H9 (cell line): Measurements from ENCODE around the gene MOV10L1. TPM values are rescaled to one million over a fixed set of nuclear protein-coding genes. Genes with fewer than 3 reads are reported as not detected.

Source experiments
- DNase-seq: peaks from one replicate; pipeline ENCODE4 v3.0.0-alpha.2; 2017
- H2AFZ ChIP-seq: one replicate; pipeline ENCODE4 v1.6.1; 2013; ENCODE audit warnings: mild to moderate bottlenecking, low read length, control low read depth, moderate library complexity
- H2AK5ac ChIP-seq: 2 replicates; pipeline ENCODE4 v1.6.1; 2013; ENCODE audit warnings: low read length, control low read depth, mixed read lengths; ENCODE audit not compliant: insufficient read length
- H2BK120ac ChIP-seq: one replicate; pipeline ENCODE4 v1.6.1; 2013; ENCODE audit warnings: low read depth, mild to moderate bottlenecking, low read length, control low read depth, inconsistent platforms; ENCODE audit not compliant: poor library complexity, severe bottlenecking
- H2BK12ac ChIP-seq: 2 replicates; pipeline ENCODE4 v1.6.1; 2013; ENCODE audit warnings: low read length, control low read depth, mixed read lengths, low read depth; ENCODE audit not compliant: insufficient read length
- H2BK15ac ChIP-seq: 2 replicates; pipeline ENCODE4 v1.6.1; 2013; ENCODE audit warnings: low read depth, low read length, control low read depth
- H2BK20ac ChIP-seq: one replicate; pipeline ENCODE4 v1.6.1; 2013; ENCODE audit warnings: low read depth, mild to moderate bottlenecking, low read length, control low read depth, inconsistent platforms; ENCODE audit not compliant: poor library complexity, severe bottlenecking
- H2BK5ac ChIP-seq: 2 replicates; pipeline ENCODE4 v1.6.1; 2013; ENCODE audit warnings: low read length, control low read depth, mixed read lengths; ENCODE audit not compliant: insufficient read length
- H3K14ac ChIP-seq: 2 replicates; pipeline ENCODE4 v1.6.1; 2013; ENCODE audit warnings: low read length, control low read depth; ENCODE audit not compliant: insufficient read depth
- H3K18ac ChIP-seq: 2 replicates; pipeline ENCODE4 v1.6.1; 2013; ENCODE audit warnings: low read depth, mild to moderate bottlenecking, mixed read lengths, low read length, control low read depth; ENCODE audit not compliant: insufficient read length
- H3K23ac ChIP-seq: 2 replicates; pipeline ENCODE4 v1.6.1; 2013; ENCODE audit warnings: low read length, control low read depth, mixed read lengths, low read depth; ENCODE audit not compliant: insufficient read length
- H3K23me2 ChIP-seq: 2 replicates; pipeline ENCODE4 v1.6.1; 2013; ENCODE audit warnings: low read depth, mild to moderate bottlenecking, mixed read lengths, low read length, control low read depth; ENCODE audit not compliant: insufficient read length, poor library complexity, severe bottlenecking
- H3K27ac ChIP-seq: 2 replicates; pipeline ENCODE4 v1.5.1; 2013; ENCODE audit warnings: low read length, control low read depth, mixed read lengths, low read depth; ENCODE audit not compliant: insufficient read length
- H3K27me3 ChIP-seq: 2 replicates; pipeline ENCODE4 v1.6.1; 2013; ENCODE audit warnings: low read length, control low read depth, inconsistent platforms; ENCODE audit not compliant: insufficient read depth
- H3K4ac ChIP-seq: 2 replicates; pipeline ENCODE4 v1.6.1; 2013; ENCODE audit warnings: low read depth, mild to moderate bottlenecking, control low read depth, inconsistent platforms, low read length, moderate library complexity
- H3K4me1 ChIP-seq: 2 replicates; pipeline ENCODE4 v1.6.1; 2013; ENCODE audit warnings: low read length, control low read depth, inconsistent platforms; ENCODE audit not compliant: insufficient read depth
- H3K4me2 ChIP-seq: 2 replicates; pipeline ENCODE4 v1.6.1; 2013; ENCODE audit warnings: low read length, control low read depth, mixed read lengths; ENCODE audit not compliant: insufficient read length, insufficient read depth
- H3K56ac ChIP-seq: 2 replicates; pipeline ENCODE4 v1.6.1; 2013; ENCODE audit warnings: low read depth, mild to moderate bottlenecking, mixed read lengths, low read length, control low read depth; ENCODE audit not compliant: insufficient read length
- H3K79me1 ChIP-seq: 2 replicates; pipeline ENCODE4 v1.6.1; 2013; ENCODE audit warnings: low read depth, mild to moderate bottlenecking, moderate library complexity, low read length, control low read depth, inconsistent platforms; ENCODE audit not compliant: insufficient read depth, poor library complexity, severe bottlenecking
- H3K79me2 ChIP-seq: 2 replicates; pipeline ENCODE4 v1.6.1; 2013; ENCODE audit warnings: low read length, control low read depth, inconsistent platforms; ENCODE audit not compliant: insufficient read depth
- H3K9ac ChIP-seq: 2 replicates; pipeline ENCODE4 v1.6.1; 2013; ENCODE audit warnings: low read length, control low read depth, mixed read lengths; ENCODE audit not compliant: insufficient read length; ENCODE audit errors: extremely low read depth
- H3K9me3 ChIP-seq: one replicate; pipeline ENCODE4 v1.6.1; 2013; ENCODE audit warnings: low read depth, low read length, inconsistent platforms; ENCODE audit not compliant: control insufficient read depth
- H3T11ph ChIP-seq: one replicate; pipeline ENCODE4 v1.6.1; 2013; ENCODE audit warnings: mild to moderate bottlenecking, low read length, control low read depth, inconsistent platforms
- H4K20me1 ChIP-seq: one replicate; pipeline ENCODE4 v1.6.1; 2013; ENCODE audit not compliant: control insufficient read depth, insufficient read length, insufficient read depth
- H4K5ac ChIP-seq: 2 replicates; pipeline ENCODE4 v1.6.1; 2013; ENCODE audit warnings: low read depth, mild to moderate bottlenecking, mixed read lengths, low read length, control low read depth; ENCODE audit not compliant: insufficient read length
- H4K8ac ChIP-seq: replicated peaks from 2 replicates; pipeline ENCODE4 v1.6.1; 2013; ENCODE audit warnings: low read length, control low read depth, mixed read lengths, low read depth; ENCODE audit not compliant: insufficient read length
- H4K91ac ChIP-seq: 2 replicates; pipeline ENCODE4 v1.6.1; 2013; ENCODE audit warnings: low read depth, mild to moderate bottlenecking, moderate library complexity, mixed read lengths, low read length, control low read depth; ENCODE audit not compliant: insufficient read length
- H3K27ac Mint-ChIP-seq, 3 experiments: 2 replicates in 2 of 3; 3 replicates in 1 of 3; pipeline ENCODE4 v1.8.0; 2020 to 2021; ENCODE audit warnings: mixed read lengths in 3 of 3, mild to moderate bottlenecking in 1 of 3, moderate library complexity in 1 of 3
- H3K27me3 Mint-ChIP-seq: 2 replicates; pipeline ENCODE4 v1.8.0; 2021; ENCODE audit warnings: low read depth, mild to moderate bottlenecking, moderate library complexity, mixed read lengths
- H3K36me3 Mint-ChIP-seq, 3 experiments: 2 replicates in 2 of 3; 3 replicates in 1 of 3; pipeline ENCODE4 v1.8.0; 2020 to 2021; ENCODE audit warnings: low read depth in 3 of 3, mixed read lengths in 3 of 3; ENCODE audit not compliant: insufficient read depth in 1 of 3
- H3K4me1 Mint-ChIP-seq, 2 experiments: 2 replicates each; pipeline ENCODE4 v1.8.0; 2020; ENCODE audit warnings: mixed read lengths in 2 of 2
- H3K4me3 Mint-ChIP-seq, 2 experiments: 2 replicates in 1 of 2; 3 replicates in 1 of 2; pipeline ENCODE4 v1.8.0; 2020 to 2021; ENCODE audit warnings: mild to moderate bottlenecking in 2 of 2, mixed read lengths in 2 of 2, moderate library complexity in 1 of 2
- H3K9me3 Mint-ChIP-seq, 2 experiments: 2 replicates in 1 of 2; 3 replicates in 1 of 2; pipeline ENCODE4 v1.8.0; 2020; ENCODE audit warnings: mild to moderate bottlenecking in 2 of 2, mixed read lengths in 2 of 2, moderate library complexity in 1 of 2
- CTCF ChIP-seq: fragments of 200-600 bp; sonication (generic); conservative IDR thresholded peaks from 3 replicates; pipeline ENCODE4 v1.8.0; 2021; ENCODE audit warnings: antibody characterized with exemption, mild to moderate bottlenecking
- WGBS: extraction: QIAGEN DNeasy Blood & Tissue Kit; methylation state at CpG from one replicate; pipeline ENCODE4 v1.1.7; 2013; ENCODE audit warnings: missing lambda C conversion rate, low lambda C conversion rate, mixed read lengths; ENCODE audit not compliant: insufficient read length; ENCODE audit errors: extremely low coverage; 5-methylcytosine and 5-hydroxymethylcytosine counted together
- total RNA-seq: library from RNA; stranded (reverse); gene quantifications from 2 replicates; pipeline ENCODE4 v1.2.1, GENCODE V29; 2021

The MOV10L1 gene
- total RNA-seq, 1 experiment from 2014 or later = not detected

- H3K4me1 ChIP-seq = no peaks in the 10 kb centered on the region
- H2BK15ac ChIP-seq = no peak overlapping the region
- H4K91ac ChIP-seq = no peak overlapping the region
- no CpG with 5 or more reads among the region's 18 CpGs for WGBS
- no peak overlapping the region for H3K14ac ChIP-seq
- H3K4me3 Mint-ChIP-seq = no peak overlapping the region
- TF ChIP-seq CTCF = peak; percentile 27; the same call in 1 of the 3 replicates
- no peak overlapping the region for H3K56ac ChIP-seq
- H3K27ac ChIP-seq = no peak overlapping the region
- no peak overlapping the region for H2AK5ac ChIP-seq
- H3K79me2 ChIP-seq = no peaks in the 10 kb centered on the region
- peaks cover 2 to 7% of the 10 kb centered on the region in 2 experiments for H3K4me1 Mint-ChIP-seq
- no peak for DNase-seq
- H3K9ac ChIP-seq = no peak overlapping the region
- H3K9me3 Mint-ChIP-seq = no peaks in the 10 kb centered on the region; a peak in 1 of 5 replicates
- no peak overlapping the region for H4K5ac ChIP-seq
- H3K4ac ChIP-seq = no peak overlapping the region
- peaks cover 20% of the 10 kb centered on the region for H3K27me3 Mint-ChIP-seq
- no peak overlapping the region for H2BK5ac ChIP-seq
- peaks cover 2% of the 10 kb centered on the region for H3K23me2 ChIP-seq
- no peaks in the 10 kb centered on the region; a peak in 1 of 7 replicates for H3K36me3 Mint-ChIP-seq
- H4K20me1 ChIP-seq = no peaks in the 10 kb centered on the region
- no peaks in the 10 kb centered on the region for H3K79me1 ChIP-seq
- no peak overlapping the region for H4K8ac ChIP-seq
- H3K4me2 ChIP-seq = no peak overlapping the region
- H3K27me3 ChIP-seq = no peaks in the 10 kb centered on the region
- H3T11ph ChIP-seq = no peak overlapping the region
- H2BK20ac ChIP-seq = no peak overlapping the region
- no peaks in the 10 kb centered on the region for H3K9me3 ChIP-seq
- H2AFZ ChIP-seq = no peak overlapping the region
- H2BK120ac ChIP-seq = no peak overlapping the region
- no peak overlapping the region for H3K18ac ChIP-seq
- H3K23ac ChIP-seq = no peak overlapping the region
- H2BK12ac ChIP-seq = no peak overlapping the region
- no peak overlapping the region for H3K27ac Mint-ChIP-seq
Observed at GRCh38 chr22:50144005-50144614, 54.3 kb downstream of the MOV10L1 start.
